ENCODE results near the gene LUC7L3.

DNA sequence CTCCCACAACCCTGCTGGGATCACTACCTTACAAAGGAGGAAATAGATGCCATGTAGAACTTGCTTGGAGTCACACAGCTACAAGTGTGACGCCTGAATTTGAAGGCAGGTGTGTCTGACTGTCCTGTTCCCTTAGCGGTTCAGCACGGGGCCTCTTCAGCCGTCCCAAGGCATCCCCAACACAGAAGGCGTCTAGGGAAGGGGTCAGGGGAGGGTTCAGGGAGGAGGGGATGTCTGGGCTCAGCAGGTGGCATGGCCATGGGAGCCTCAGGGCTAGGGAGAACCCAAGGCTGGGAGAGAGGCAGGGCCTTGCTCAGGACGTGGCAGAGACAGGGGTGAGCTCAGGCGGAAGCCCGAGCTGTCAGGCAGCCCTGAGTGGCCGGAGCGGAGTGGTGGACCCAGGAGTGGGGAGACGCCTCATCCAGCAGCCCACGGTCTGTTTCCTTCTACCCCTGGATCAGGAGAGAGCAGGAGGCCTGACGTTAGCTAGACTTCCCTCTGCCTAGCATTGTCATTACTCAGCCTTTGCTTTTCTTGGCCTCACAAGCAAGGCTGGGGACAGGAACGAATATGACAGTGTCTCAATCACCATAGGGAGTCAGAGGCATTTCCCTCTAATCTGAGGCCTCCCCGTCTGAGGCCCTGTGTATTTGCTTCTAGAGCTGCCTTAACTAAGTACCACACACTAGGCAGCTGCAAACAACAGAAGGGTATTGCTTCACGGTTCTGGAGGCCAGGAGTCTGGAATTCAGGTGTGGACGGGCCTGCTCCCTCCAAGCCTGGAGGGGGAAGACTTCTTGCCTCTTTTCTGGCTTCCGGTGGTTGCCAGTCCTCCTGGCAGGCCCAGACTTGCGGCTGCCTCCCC lies 79.3 kb downstream of the LUC7L3 start:
- TF ChIP-seq POLR2A (IDR thresholded peaks at IDR 0.05) (no peak), CTCF (IDR thresholded peaks at IDR 0.05) (no peak), POLR2AphosphoS5 (IDR thresholded peaks at IDR 0.05) (no peak)

Measured in stomach (tissue), 4 donors.